Suprapubic skin (tissue), 4 donors: ENCODE results near the gene CTNNA1.

Source experiments
- EP300 ChIP-seq: sonication (generic); formaldehyde crosslinking; IDR thresholded peaks from one replicate; pipeline ENCODE4 v1.6.1; 2017; ENCODE audit warnings: antibody characterized with exemption
- POLR2A ChIP-seq, 2 donors: fragments of 450-650 bp; IDR thresholded peaks; one replicate each; pipeline ENCODE4 v1.6.1; 2017; ENCODE audit warnings: antibody characterized with exemption in 2 of 2, mild to moderate bottlenecking in 2 of 2, moderate library complexity in 2 of 2
- POLR2AphosphoS5 ChIP-seq, 3 donors: sonication (generic); formaldehyde crosslinking; IDR thresholded peaks; one replicate each; pipeline ENCODE4 v1.6.1; 2017; ENCODE audit warnings: antibody characterized with exemption in 3 of 3
- TF ChIP-seq, protein P1 (sequence below), 2 donors: fragments of 200-600 bp in 1 of 2; fragments of 450-650 bp in 1 of 2; sonication (generic) in 1 of 2; IDR thresholded peaks; one replicate each; pipeline ENCODE4 v1.5.1; 2016 to 2019; ENCODE audit warnings: antibody characterized with exemption in 2 of 2, mild to moderate bottlenecking in 1 of 2, moderate library complexity in 1 of 2

DNA sequence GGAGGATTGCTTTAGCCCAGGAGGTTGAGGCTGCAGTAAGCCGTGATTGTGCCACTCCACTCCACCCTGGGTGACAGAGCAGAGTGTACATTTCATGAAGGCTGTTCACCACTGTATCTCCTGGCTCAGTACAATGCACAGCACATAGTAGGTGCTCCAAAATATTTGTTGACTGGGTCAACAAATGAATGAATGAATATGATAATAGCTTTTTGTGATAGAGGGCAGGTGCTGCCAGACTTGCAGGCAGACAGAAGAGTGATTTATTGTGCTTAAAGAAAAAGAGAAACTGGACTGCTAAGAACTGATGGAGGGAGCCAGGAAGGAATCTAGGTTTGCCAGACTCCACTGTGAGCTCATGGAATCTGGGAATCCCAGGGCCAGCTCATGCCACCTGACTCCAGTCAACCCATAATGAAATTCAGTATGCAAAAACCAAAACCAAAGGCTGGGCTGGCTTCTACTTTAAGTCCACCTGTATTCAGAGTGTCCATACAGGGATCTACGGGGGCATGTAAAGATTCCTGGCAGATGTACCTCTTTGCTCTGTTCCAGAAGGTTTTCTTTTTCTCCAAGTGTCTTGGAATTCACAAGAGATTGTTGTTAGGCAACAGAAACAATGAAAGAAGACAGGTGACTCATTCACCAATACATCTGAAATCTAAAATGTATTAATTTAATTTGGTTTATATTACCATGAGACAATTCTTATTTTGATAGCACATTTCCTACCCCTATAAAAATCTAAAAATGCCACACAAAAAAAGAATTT lies 15.5 kb upstream of the CTNNA1 start:
- TF ChIP-seq, protein P1, sequence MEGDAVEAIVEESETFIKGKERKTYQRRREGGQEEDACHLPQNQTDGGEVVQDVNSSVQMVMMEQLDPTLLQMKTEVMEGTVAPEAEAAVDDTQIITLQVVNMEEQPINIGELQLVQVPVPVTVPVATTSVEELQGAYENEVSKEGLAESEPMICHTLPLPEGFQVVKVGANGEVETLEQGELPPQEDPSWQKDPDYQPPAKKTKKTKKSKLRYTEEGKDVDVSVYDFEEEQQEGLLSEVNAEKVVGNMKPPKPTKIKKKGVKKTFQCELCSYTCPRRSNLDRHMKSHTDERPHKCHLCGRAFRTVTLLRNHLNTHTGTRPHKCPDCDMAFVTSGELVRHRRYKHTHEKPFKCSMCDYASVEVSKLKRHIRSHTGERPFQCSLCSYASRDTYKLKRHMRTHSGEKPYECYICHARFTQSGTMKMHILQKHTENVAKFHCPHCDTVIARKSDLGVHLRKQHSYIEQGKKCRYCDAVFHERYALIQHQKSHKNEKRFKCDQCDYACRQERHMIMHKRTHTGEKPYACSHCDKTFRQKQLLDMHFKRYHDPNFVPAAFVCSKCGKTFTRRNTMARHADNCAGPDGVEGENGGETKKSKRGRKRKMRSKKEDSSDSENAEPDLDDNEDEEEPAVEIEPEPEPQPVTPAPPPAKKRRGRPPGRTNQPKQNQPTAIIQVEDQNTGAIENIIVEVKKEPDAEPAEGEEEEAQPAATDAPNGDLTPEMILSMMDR (IDR thresholded peaks at IDR 0.05) = no peak
- TF ChIP-seq POLR2A (IDR thresholded peaks at IDR 0.05) (no peak), POLR2AphosphoS5 (IDR thresholded peaks at IDR 0.05) (no peak), EP300 (no peak)
